ENCODE data around the gene MICALL2.

MICALL2 gene

GRCh38 chr7:1493129-1493528, 33.9 kb upstream of the MICALL2 start:
- no peak for DNase-seq (ENCODE audit: low spot score)

DNA sequence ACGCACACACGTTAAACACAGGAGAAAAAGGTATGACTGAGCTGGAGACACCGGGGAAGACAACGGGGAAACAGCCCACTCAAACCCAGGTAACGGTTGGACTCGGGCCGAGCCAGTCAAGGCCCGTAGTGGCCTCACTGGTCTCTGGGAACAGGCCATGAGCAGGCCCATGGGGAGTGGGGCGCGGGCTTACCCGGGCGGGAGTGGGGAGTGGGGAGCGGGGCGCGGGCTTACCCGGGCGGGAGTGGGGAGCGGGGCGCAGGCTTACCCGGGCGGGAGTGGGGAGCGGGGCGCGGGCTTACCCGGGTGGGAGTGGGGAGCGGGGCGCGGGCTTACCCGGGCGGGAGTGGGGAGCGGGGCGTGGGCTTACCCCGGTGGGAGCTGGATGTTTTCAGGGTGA, 33.4 kb upstream of the MICALL2 start:
- no peak for DNase-seq (ENCODE audit: low spot score)

DNA sequence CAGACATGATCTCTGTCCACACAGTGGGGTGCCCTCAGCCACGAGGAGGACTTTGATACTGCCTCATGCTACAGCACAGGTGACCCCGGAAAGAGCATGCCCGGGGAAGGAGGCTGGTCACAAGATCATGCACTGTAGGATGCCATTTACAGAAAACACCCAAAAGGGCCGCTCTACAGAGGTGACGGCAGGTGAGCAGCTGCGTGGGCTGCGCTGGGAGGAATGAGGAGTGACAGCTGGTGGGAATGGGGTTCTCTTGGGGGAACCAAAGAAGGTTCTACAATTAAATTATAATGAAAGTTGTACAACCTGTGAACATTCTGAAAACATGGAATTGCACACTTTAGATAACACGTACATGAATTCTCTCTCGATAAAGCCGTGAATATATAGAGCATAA, 33.0 kb upstream of the MICALL2 start:
- DNase-seq (ENCODE audit: low spot score), result no peak

DNA sequence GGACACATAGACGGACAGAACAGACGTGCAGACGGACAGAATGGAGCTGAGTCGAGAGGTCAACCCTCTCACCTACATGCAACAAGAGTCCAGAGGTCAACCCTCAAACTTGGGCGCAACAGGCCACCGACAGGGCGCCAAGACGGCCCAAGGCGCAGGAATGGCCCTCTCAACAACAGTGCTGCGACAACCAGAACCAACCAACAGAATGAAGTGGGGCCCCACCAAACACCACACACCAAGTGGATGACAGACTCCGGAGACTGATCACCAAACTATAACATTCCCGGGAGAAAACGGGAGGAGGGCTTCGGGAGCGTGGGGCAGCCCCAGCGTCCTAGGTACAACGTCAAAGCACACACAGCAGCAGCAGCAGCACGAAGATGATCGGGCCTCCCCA, 31.6 kb upstream of the MICALL2 start:
- no peak for DNase-seq (ENCODE audit: low spot score)

DNA sequence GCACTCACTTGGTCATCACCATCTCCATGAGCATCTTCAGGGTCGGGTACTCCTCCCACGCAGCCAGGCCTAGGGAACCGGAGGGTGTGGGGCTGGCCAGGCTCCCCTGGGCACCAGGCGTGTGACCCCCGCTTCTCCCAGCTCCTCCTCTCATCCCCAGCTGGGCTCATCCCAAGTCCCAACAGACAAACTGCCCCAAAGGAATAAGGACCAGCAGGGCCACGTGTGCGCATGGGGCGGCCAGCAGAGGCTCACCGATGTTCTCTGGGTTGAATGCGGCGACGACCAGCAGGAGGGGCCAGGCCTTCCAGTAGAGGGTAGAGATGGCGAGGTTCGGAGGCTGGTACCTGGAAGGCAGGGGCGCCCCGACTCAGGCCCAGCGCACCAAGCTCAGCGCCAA, 30.1 kb upstream of the MICALL2 start:
- no peak for DNase-seq (ENCODE audit: low spot score)

DNA sequence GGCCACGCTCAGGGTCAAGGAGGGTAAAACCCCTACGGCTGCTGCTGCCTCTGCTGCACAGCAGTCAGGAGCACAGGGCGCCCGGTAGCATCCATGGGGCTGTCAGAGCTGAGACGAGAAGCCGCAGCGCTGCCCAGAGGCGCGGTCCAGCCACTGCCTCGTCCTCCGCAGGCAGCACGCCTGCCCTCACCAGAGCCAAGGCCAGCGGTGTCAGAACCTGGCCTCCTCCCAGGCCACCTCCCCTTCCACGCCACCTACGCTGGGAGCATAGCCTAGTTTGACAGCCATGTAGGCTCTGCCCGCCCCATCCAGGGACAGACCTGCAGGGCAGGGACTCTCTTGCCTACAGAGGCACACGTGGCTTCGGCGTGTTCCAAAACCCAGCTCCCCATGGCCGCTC, 28.7 kb upstream of the MICALL2 start:
- DNase-seq (ENCODE audit: low spot score), result no peak

DNA sequence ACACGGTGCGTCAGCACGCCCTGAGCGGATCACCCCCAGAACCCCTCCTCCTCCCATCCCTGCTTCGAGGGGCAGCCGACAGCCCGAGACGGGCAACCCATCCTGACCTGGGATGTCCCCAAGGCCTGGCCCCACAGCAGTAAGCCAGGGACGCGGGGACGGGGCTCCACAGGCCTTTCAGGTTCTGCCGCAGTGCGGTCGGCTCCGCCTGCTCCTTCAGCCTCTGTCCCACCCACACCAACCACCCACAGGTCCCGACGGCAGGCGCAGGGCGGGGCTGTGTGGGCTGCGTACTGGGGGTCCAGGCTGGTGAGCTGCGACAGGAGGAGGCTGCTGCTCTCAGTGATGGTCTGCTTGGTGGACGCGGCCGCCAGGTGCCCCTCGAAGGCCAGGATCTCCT, 28.2 kb upstream of the MICALL2 start:
- no peak for DNase-seq (ENCODE audit: low spot score)

GRCh38 chr7:1486571-1486970, 27.3 kb upstream of the MICALL2 start:
- no peak for DNase-seq (ENCODE audit: low spot score)

DNA sequence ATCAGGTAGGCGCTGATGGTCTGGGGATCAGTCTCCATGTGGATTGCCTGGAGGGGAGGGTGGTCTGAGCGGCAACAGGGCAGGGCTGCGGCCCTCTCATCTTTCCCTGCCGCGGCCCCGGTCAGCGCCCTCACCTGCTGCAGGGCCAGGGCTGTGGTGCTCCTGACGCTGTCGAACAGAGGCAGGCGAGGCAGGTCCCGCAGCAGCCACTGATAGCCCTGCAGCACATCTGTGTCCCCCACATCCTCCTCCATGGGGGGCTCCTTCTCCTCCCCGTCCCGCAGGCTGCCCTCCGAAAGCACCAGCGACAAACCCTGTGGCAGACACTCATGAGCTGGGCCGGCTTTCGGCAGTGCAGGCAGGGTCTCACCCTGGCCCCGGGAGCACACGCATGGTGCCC, 25.9 kb upstream of the MICALL2 start:
- DNase-seq (ENCODE audit: low spot score), result no peak

- no peak for DNase-seq (ENCODE audit: low spot score)
These were observed 25.3 kb upstream of the MICALL2 start for GRCh38 chr7:1484569-1484968.

DNA sequence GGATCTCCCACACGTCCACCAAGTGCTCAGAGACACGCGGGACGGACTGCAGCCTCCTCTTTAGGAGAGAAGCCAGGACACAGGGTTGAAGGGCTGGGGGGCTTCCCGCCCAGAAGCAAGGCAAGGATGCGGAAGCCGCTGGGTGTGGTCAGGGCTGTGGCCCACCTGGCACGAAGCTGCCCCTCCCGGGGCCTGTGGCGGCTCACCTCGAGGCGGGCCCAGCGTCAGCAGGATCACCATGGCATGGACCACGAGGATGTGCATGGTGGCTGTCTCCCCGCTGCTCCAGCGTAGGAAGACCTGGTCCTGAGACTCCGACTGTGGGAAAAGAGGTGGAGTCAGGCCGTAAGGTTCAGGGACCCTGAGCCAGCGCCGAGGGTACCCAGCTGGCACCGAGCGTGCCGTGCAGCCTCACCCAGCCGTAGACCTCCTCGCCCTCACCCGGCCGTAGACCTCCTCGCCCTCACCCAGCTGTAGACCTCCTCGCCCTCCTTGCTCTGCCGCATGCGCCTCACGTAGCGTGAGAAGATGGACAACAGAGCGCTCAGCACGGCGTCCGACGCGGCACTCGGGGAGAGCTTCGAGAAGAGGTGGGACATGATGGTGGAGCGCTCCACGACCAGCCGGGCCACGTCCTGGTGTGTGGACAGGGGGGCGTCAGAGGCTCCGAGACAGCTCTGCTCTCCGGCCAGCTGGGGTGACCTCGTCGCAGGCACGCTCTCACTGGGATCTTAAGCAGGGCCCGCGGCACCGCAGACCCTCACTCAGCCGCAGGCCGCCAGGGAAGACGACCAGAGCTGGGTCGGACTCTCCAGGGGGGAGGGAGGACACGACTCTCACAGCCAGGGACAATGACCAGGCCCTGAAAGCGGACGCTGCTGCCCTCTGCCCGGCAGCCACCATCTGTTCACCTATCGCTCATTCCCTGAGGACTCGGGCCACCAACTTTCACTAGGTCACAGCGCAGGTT, 24.6 kb upstream of the MICALL2 start:
- DNase-seq (ENCODE audit: low spot score), result no peak

GRCh38 chr7:1483079-1483478, 23.8 kb upstream of the MICALL2 start:
- no peak for DNase-seq (ENCODE audit: low spot score)

GRCh38 chr7:1481300-1481699, 22.0 kb upstream of the MICALL2 start:
- no peak for DNase-seq (ENCODE audit: low spot score)

DNA sequence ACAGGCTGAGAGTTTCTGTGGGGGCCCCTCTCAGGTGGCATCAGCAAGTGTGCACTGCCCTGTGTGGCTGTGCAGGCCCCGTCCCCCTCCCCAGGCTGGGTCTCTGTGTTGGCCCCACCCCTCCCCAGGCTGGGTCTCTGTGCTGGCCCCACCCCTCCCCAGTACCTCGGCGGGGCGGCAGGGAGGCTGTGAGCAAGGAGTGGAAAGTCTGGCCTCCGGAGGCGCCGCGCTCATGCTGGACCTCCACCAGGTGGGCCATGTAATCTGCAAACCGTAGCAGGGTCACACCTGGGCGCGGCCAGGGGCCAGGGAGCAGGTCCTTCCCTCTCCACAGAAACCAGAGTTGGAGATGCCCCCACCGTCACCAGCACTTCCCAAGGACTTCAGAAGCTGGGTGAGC, 21.4 kb upstream of the MICALL2 start:
- no peak for DNase-seq (ENCODE audit: low spot score)

DNA sequence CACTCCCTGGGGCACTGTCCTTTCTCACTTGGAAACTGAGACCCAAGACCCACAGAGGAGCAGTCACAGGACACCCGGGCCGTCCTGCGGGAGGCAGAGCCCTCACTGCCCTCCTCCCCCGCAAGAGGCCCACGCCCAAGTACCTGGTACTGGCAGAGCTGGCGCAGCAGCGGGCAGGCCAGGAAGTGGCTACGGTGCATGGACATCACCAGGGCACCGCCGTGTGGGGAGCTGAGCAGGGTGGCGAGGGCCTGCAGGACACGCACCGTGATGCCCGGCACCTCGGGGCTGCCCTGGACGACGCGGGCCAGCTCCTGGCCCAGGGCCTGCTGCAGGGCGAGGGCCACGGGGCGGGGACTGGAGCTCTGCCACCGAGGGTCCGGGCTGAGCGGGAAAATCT, 20.0 kb upstream of the MICALL2 start:
- DNase-seq (ENCODE audit: low spot score), result no peak

- no peak for DNase-seq (ENCODE audit: low spot score)
These were observed 19.2 kb upstream of the MICALL2 start for GRCh38 chr7:1478480-1478879.

- DNase-seq (ENCODE audit: low spot score), result no peak
These were observed 17.6 kb upstream of the MICALL2 start for GRCh38 chr7:1476859-1477258.

DNA sequence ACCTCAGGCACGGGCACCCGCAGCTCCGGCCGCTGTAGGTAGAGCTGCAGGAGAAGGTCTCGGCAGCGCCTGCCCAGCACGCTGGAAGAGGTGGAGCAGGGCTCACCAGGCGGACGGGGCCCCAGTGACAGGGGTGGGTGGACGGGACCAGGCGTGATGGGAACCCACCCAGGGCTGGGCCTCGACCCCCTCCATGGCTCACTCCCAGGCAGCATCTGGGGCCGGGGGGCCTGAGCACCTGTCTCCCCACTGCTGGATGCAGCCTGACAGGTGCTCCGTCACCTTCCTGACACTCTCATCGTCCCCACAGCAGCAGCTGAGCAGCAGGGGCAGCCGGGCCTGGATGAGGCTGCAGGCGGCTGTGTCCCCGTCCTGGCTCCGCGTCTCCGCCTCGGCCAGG, 16.7 kb upstream of the MICALL2 start:
- no peak for DNase-seq (ENCODE audit: low spot score)

- DNase-seq (ENCODE audit: low spot score), result no peak
These were observed 16.1 kb upstream of the MICALL2 start for GRCh38 chr7:1475393-1475792.

DNA sequence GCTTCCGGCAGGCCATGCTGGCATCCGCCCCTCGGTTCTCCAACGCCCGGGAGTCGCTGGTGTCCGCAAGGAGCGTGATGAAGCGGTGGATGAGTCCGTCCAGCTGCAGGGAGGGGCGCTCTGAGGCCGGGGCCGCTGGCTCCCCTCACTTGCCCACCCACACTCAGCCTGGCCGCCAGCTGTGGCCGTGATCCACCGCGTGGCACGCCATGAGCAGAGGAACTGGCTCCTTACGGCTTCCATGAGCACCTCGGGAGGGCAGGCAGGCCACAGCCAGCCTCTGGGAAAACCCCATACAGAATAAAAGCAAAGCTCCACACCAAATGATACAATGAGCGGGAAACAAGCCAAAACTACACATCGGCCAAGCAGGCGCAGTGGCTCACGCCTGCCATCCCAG, 15.5 kb upstream of the MICALL2 start:
- no peak for DNase-seq (ENCODE audit: low spot score)

DNA sequence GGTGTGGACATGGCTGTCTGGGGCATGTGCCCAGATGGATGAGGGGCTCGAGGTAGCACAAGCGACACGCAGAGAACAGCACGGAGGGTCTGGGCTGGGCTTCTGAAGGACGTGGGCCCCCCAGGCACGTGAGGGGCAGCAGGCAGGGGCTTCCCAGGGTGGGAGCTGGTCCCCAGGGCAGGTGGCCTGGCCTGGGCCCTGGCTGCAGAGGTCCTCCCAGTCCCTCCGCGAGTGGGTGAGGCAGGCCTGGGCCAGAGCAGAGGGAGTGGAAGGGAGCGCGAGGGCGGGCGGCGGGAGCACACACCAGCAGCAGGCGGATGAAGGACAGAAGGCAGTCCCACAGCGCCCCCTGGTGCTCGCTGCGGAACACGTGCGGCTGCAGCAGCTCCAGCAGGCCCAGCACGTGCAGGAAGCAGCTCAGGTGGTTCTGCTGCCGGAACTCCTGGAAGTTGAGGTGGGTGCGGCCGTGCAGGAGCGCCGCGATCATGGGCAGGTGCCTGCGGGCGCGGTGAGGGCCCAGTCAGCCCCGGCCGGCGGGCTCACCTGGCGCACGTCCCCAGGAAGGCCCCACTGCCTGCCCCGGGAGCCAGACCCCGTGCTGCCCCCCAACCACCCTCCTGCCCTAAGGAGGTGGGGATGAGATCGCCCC, 14.7 kb upstream of the MICALL2 start:
- DNase-seq (ENCODE audit: low spot score), result peak; percentile 99

- no peak for DNase-seq (ENCODE audit: low spot score)
These were observed 11.6 kb upstream of the MICALL2 start for GRCh38 chr7:1470901-1471300.

DNA sequence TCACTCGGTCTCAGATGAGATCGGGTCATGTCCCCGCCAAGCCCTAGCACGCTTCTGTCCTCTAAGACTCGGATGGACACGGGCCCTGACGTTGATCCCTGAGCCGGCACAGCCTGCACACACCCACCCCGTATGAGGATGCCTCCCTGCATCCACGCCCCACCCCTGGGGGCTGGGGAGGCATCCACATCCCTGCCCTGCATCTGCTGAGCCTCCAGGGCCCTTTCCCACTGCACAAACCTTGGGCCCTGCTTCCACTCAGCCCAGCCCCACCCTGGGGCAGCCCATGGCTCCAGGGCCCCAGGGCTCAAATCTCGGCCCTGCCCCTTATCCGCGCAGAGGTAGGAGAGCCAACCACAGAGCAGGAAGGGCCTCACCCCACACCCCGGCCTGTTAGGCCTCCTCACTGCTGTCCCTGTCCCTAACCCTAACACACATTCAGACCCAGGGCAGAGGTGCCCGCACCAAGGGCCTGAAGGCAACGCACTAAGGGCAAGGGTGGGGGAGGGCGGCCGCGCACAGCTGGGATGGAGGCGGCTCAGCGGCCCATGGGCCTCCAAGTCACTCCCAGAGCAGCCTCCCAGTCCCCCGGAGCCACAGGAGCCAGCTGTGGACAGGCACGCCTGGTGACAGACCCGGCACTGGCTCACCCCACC, 9.5 kb upstream of the MICALL2 start:
- no peak for DNase-seq (ENCODE audit: low spot score)

Measured in HuH-7 (cell line).